Measurements from ENCODE around the gene PTPRZ1.

PTPRZ1 gene

DNA sequence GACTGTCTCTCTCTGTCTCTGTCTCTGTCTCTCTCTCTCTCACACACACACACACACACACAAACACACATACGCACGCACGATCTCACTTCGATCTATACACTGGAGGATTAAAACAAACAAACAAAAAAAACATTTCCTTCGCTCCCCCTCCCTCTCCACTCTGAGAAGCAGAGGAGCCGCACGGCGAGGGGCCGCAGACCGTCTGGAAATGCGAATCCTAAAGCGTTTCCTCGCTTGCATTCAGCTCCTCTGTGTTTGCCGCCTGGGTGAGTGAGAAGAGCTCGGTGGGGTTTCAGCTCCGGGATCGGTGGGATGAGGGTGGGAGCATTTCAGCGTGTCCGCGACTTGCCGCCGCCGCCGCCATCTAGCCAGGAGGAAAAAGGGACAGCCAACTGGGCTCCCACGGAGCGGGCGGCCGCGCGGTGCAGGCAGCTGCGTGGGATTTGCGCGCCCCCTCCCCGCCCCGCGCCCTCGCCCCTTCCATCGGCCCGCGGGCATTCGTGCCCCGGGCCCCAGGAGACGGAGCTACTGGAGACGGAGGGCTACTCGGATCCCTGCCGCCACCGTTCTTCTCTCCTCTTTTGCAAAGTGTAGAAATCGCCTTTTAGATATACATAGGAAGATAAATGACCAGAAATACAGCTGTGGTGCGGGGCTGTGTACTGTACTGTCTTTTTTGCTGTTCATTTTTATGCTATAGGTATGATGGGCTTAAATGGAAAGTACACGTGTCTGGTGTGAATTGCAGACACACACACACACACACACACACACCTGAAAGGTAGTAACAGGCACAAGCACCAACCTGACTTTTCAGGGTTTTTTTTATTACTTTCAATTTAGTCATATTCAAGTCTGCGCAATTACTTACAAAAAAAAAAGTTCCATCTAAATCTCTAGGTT is 581 bp downstream of the PTPRZ1 start:
- Histone ChIP-seq H3K9ac (ENCODE audit: low read length) (peak overlapping the region; percentile 76), H3K4me1 (ENCODE audit: control insufficient read depth, insufficient read depth, low read length) (peaks cover 10% of the 10 kb centered on the region), H3K9me3 (ENCODE audit: control insufficient read depth, low read length) (no peaks in the 10 kb centered on the region), H3K4me3 (ENCODE audit: low read length) (peak overlapping the region; percentile 90), H3K27me3 (replicated peaks; ENCODE audit: control insufficient read depth, insufficient read depth, low read length) (peaks cover 7% of the 10 kb centered on the region), H3K36me3 (ENCODE audit: control insufficient read depth, insufficient read depth, low read length, severe bottlenecking) (no peaks in the 10 kb centered on the region)
- peak; percentile 46 for DNase-seq (ENCODE audit: low read depth)

DNA sequence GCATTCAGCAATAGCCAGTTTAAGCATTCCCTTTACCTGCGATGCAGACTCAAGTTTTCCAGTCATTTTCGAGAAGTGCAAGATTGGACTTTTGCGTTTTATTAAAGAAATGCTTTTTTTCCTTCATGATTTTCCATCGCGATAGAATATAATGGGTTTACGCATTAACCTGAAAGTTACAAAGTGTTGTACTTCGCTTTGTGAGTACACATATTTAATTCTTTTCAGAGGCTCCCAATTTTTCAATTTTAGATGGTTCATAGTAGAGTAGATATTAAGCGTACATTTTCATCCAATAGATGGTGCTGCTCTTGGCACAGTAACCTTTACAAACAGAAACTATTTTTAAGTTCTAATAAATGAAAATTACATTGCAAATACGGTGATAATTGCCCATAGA is 1.3 kb downstream of the PTPRZ1 start:
- H3K36me3 ChIP-seq (ENCODE audit: control insufficient read depth, insufficient read depth, low read length, severe bottlenecking) = no peaks in the 10 kb centered on the region
- no peaks in the 10 kb centered on the region for H3K9me3 ChIP-seq (ENCODE audit: control insufficient read depth, low read length)
- H3K4me1 ChIP-seq (ENCODE audit: control insufficient read depth, insufficient read depth, low read length) = peaks cover 10% of the 10 kb centered on the region
- H3K4me3 ChIP-seq (ENCODE audit: low read length) = peak overlapping the region; percentile 90
- DNase-seq (ENCODE audit: low read depth) = no peak
- H3K27me3 ChIP-seq (replicated peaks; ENCODE audit: control insufficient read depth, insufficient read depth, low read length) = peaks cover 7% of the 10 kb centered on the region
- H3K9ac ChIP-seq (ENCODE audit: low read length) = no peak overlapping the region

DNA sequence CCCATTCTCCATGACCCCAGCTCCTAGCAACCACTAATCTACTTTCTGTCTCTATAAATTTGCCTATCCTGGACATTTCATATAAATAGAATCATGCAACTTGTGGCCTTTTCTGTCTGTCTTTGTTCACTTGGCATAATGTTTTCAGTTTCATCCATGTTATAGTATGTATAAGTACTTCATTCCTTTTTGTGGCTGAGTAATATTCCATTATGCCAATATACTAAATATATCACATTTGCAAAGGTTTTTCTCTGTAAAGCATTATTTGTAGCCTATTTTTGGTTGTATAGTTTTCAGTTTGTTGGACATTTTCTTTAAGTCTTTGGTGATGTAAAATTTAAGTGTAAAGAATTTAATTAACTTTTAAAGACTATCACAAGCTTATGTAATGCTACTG is 2.2 kb downstream of the PTPRZ1 start:
- H3K9ac ChIP-seq (ENCODE audit: low read length) = no peak overlapping the region
- peaks cover 10% of the 10 kb centered on the region for H3K4me1 ChIP-seq (ENCODE audit: control insufficient read depth, insufficient read depth, low read length)
- no peak for DNase-seq (ENCODE audit: low read depth)
- H3K9me3 ChIP-seq (ENCODE audit: control insufficient read depth, low read length) = no peaks in the 10 kb centered on the region
- H3K27me3 ChIP-seq (replicated peaks; ENCODE audit: control insufficient read depth, insufficient read depth, low read length) = peaks cover 7% of the 10 kb centered on the region
- no peaks in the 10 kb centered on the region for H3K36me3 ChIP-seq (ENCODE audit: control insufficient read depth, insufficient read depth, low read length, severe bottlenecking)
- H3K4me3 ChIP-seq (ENCODE audit: low read length) = no peak overlapping the region

DNA sequence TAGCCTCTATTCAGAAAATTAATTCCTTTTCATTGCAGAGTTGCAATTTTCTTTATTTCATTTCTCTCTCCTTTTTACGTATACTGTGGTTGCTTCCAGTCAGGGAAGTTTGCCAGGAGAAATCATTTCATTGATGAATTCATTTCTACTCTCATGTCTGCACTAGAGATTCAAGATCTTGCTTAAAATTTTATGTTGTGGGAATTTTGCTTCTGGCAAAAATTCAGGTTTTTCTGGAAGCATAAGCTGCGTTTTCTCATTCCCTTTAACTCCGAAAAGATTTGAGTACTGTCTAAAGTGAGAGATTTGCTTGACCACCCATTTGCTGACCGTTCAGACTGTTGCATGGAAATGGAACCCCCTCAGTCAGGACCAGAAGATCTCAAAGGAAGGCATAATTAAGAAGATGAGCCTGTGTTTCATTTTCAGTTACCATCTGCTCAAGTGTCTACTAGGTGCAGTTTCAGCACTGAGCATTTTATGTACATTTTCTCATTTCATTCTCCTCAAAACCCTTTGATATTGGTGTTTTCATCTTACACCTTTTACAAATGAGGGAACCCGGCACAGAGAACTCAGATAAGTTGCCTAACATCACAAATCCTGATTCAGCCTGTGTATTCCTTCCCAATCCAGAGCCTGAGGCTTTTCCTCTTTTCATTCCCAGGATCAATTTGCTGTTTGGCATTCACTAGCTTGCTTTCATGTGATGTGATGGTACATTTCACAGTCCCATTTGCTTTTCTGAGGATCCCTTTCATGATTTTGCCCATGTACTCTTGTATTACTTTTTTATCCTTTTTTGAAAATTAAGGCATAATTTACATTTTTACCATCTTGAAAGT is 3.9 kb downstream of the PTPRZ1 start:
- peaks cover 10% of the 10 kb centered on the region for H3K4me1 ChIP-seq (ENCODE audit: control insufficient read depth, insufficient read depth, low read length)
- no peak overlapping the region for H3K9ac ChIP-seq (ENCODE audit: low read length)
- no peak overlapping the region for H3K4me3 ChIP-seq (ENCODE audit: low read length)
- no peaks in the 10 kb centered on the region for H3K36me3 ChIP-seq (ENCODE audit: control insufficient read depth, insufficient read depth, low read length, severe bottlenecking)
- no peak for DNase-seq (ENCODE audit: low read depth)
- H3K9me3 ChIP-seq (ENCODE audit: control insufficient read depth, low read length) = no peaks in the 10 kb centered on the region
- H3K27me3 ChIP-seq (replicated peaks; ENCODE audit: control insufficient read depth, insufficient read depth, low read length) = peaks cover 7% of the 10 kb centered on the region

DNA sequence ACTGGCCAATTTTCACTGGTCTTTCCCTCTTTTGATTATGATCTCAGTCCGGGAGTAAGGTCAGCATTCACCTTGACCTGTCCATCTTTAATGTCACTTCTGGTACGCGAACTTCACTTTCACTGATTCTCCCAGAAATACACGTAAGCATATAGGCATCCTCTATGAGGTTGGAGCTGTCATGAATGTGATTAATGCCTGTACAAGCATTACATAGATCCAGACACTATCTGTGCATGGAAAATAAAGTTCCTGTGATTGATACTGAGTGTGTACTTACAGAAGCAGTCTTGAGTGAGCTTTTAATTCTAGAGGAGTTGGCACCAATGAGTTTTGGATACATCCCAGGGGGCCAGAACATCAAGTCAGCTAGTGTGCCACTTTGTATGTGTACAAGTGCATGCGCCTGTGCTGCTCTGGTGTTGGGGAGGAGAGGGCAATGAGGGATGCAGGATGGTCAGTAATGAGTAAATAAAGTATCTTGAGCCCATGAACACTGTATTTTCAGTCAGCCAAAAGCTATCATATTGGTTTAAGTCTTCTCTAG is 6.0 kb downstream of the PTPRZ1 start:
- no peak for DNase-seq (ENCODE audit: low read depth)
- H3K9ac ChIP-seq (ENCODE audit: low read length) = no peak overlapping the region
- H3K27me3 ChIP-seq (replicated peaks; ENCODE audit: control insufficient read depth, insufficient read depth, low read length) = peaks cover 4% of the 10 kb centered on the region
- H3K4me3 ChIP-seq (ENCODE audit: low read length) = no peak overlapping the region
- H3K4me1 ChIP-seq (ENCODE audit: control insufficient read depth, insufficient read depth, low read length) = peaks cover 7% of the 10 kb centered on the region
- H3K36me3 ChIP-seq (ENCODE audit: control insufficient read depth, insufficient read depth, low read length, severe bottlenecking) = no peaks in the 10 kb centered on the region
- H3K9me3 ChIP-seq (ENCODE audit: control insufficient read depth, low read length) = no peaks in the 10 kb centered on the region

DNA sequence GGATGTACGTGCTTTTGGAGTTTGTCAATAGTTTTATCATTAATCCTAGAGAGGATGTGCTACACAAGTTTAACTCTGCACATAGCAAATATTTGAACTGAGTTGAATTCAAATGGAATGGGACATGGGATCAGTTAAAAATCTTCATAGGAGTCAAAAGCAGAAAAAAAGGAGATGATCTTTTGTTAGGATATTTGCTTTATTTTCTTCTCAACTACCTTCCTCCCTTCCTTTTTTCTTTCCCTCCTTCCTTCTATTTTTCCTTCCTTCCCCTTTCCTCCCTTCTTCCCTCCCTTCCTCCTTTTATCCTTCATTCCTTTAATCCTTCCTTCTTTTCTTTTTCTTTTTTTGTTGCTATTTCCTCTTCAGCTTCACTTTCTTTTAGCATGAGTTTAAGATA is 6.6 kb downstream of the PTPRZ1 start:
- peaks cover 2% of the 10 kb centered on the region for H3K4me1 ChIP-seq (ENCODE audit: control insufficient read depth, insufficient read depth, low read length)
- H3K9me3 ChIP-seq (ENCODE audit: control insufficient read depth, low read length) = no peaks in the 10 kb centered on the region
- H3K4me3 ChIP-seq (ENCODE audit: low read length) = no peak overlapping the region
- no peak for DNase-seq (ENCODE audit: low read depth)
- H3K9ac ChIP-seq (ENCODE audit: low read length) = no peak overlapping the region
- no peaks in the 10 kb centered on the region for H3K36me3 ChIP-seq (ENCODE audit: control insufficient read depth, insufficient read depth, low read length, severe bottlenecking)
- H3K27me3 ChIP-seq (replicated peaks; ENCODE audit: control insufficient read depth, insufficient read depth, low read length) = no peaks in the 10 kb centered on the region

DNA sequence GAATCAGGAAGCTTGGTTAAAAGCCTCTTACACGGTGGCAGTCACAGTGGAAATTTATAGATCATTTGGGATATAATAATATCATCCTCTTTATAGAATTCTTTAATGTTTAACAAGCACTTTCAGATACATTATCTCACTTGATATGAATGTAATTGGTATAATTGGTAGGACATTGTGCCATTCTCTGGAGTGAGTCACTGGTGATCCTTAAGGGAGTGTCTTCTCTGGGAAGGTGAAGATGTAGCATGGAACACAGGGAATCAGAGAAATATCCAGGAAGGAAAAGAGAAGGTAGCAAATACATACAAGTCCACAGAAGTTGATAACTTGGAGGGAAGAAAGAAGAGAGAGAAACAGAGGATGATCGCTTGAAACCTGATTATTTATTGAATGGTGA is 9.8 kb downstream of the PTPRZ1 start:
- DNase-seq (ENCODE audit: low read depth) = no peak
- no peaks in the 10 kb centered on the region for H3K4me1 ChIP-seq (ENCODE audit: control insufficient read depth, insufficient read depth, low read length)
- H3K9ac ChIP-seq (ENCODE audit: low read length) = no peak overlapping the region
- H3K9me3 ChIP-seq (ENCODE audit: control insufficient read depth, low read length) = no peaks in the 10 kb centered on the region
- H3K4me3 ChIP-seq (ENCODE audit: low read length) = no peak overlapping the region
- no peaks in the 10 kb centered on the region for H3K27me3 ChIP-seq (replicated peaks; ENCODE audit: control insufficient read depth, insufficient read depth, low read length)
- no peaks in the 10 kb centered on the region for H3K36me3 ChIP-seq (ENCODE audit: control insufficient read depth, insufficient read depth, low read length, severe bottlenecking)

DNA sequence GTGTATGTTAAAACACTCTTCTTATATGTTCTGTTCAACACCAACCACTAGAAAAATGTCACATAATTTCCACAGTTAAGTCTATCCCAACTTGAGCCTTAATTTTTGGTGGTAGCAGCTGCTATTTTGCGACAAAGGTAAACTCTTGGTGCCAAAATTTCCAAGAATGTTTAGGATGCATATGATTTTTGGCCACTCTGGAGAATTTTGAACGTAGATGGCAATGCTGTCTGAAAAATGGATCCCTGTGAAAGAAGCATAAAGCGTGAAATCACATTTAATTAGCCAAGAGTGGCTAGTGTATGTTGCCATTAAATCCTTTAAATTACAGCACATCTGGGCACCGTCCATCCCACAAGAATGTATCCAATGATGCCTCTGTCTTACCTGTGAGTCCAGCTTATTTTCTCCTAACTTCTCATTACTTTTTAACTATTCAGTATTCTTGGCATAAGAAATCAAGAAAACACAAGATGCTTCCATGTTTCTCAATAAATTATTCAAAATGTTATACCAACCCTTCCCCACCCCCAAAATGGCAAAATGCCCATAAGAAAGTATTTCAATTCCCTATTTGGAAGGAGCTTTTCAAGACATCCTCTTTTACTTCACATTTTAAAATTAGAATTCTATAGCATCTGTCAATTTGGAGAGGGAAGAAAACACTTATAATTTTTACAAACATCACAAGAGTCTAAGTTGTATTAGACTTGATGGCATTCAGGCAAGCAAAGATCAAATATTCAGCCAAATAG is 12.4 kb downstream of the PTPRZ1 start:
- Histone ChIP-seq H3K9ac (ENCODE audit: low read length) (no peak overlapping the region), H3K27me3 (replicated peaks; ENCODE audit: control insufficient read depth, insufficient read depth, low read length) (no peaks in the 10 kb centered on the region), H3K4me3 (ENCODE audit: low read length) (no peak overlapping the region), H3K36me3 (ENCODE audit: control insufficient read depth, insufficient read depth, low read length, severe bottlenecking) (no peaks in the 10 kb centered on the region), H3K9me3 (ENCODE audit: control insufficient read depth, low read length) (no peaks in the 10 kb centered on the region), H3K4me1 (ENCODE audit: control insufficient read depth, insufficient read depth, low read length) (no peaks in the 10 kb centered on the region)
- no peak for DNase-seq (ENCODE audit: low read depth)

DNA sequence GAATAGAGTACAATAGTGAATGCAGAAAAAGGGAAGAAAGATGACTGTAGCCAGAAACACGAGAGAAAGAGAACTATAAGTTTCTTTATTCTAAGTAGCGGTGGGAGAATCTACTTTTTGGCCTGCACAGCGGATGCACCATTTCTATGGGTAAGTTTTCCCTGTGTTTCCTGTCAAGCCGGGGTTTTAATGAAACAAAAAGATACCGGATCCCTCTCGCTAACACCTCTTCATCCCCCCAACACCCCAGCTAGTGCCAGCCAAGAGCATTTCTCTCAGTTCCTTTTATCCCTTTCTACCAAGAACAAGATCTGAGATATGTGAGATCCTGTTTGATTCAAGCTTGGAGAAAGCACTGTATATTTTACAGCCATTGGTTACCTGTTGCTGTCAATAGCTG is 14.7 kb downstream of the PTPRZ1 start:
- no peak overlapping the region for H3K9ac ChIP-seq (ENCODE audit: low read length)
- H3K4me1 ChIP-seq (ENCODE audit: control insufficient read depth, insufficient read depth, low read length) = no peaks in the 10 kb centered on the region
- no peaks in the 10 kb centered on the region for H3K36me3 ChIP-seq (ENCODE audit: control insufficient read depth, insufficient read depth, low read length, severe bottlenecking)
- no peaks in the 10 kb centered on the region for H3K9me3 ChIP-seq (ENCODE audit: control insufficient read depth, low read length)
- H3K4me3 ChIP-seq (ENCODE audit: low read length) = no peak overlapping the region
- DNase-seq (ENCODE audit: low read depth) = no peak
- no peaks in the 10 kb centered on the region for H3K27me3 ChIP-seq (replicated peaks; ENCODE audit: control insufficient read depth, insufficient read depth, low read length)

DNA sequence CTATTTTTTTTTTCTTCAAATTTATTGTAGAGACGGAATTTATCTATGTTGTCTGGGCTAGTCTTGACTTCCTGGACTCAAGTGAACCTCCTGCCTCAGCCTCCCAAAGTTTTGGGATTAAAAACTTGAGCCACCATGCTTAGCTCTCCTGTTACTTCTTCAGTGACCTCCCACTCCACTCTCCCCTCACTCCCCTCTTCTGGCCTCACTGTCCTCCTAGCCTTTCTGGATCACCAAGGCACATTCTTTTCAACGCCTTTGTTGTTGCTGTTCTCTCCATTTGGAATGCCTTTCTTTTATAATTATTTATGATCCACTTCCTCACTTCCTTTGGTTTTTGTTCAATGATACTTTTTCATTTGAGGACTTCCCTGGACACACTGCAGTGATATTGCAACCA is 17.9 kb downstream of the PTPRZ1 start:
- no peaks in the 10 kb centered on the region for H3K36me3 ChIP-seq (ENCODE audit: control insufficient read depth, insufficient read depth, low read length, severe bottlenecking)
- no peak overlapping the region for H3K9ac ChIP-seq (ENCODE audit: low read length)
- no peaks in the 10 kb centered on the region for H3K9me3 ChIP-seq (ENCODE audit: control insufficient read depth, low read length)
- no peak overlapping the region for H3K4me3 ChIP-seq (ENCODE audit: low read length)
- H3K4me1 ChIP-seq (ENCODE audit: control insufficient read depth, insufficient read depth, low read length) = no peaks in the 10 kb centered on the region
- DNase-seq (ENCODE audit: low read depth) = no peak
- H3K27me3 ChIP-seq (replicated peaks; ENCODE audit: control insufficient read depth, insufficient read depth, low read length) = no peaks in the 10 kb centered on the region

DNA sequence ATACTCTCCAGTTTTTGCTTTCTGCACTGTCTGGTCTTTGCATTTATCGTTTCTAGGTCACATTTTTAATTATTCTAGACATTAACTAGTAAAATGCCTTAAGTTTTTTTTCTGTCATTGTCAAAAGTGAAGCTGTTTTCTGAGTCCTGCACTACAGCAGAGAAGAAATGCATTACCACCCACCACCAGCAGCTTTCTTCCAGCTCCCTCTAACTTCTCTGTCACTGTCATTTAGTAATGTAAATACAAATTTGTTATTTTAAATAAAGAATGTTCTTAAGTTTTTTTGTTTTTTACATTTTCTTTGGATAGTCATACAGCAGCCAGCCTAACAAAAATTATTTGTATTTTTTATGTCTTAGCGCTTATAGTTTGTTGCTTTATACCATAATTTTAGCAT is 18.8 kb downstream of the PTPRZ1 start:
- H3K36me3 ChIP-seq (ENCODE audit: control insufficient read depth, insufficient read depth, low read length, severe bottlenecking) = no peaks in the 10 kb centered on the region
- no peak for DNase-seq (ENCODE audit: low read depth)
- H3K4me3 ChIP-seq (ENCODE audit: low read length) = no peak overlapping the region
- H3K4me1 ChIP-seq (ENCODE audit: control insufficient read depth, insufficient read depth, low read length) = no peaks in the 10 kb centered on the region
- H3K9me3 ChIP-seq (ENCODE audit: control insufficient read depth, low read length) = no peaks in the 10 kb centered on the region
- H3K9ac ChIP-seq (ENCODE audit: low read length) = no peak overlapping the region
- no peaks in the 10 kb centered on the region for H3K27me3 ChIP-seq (replicated peaks; ENCODE audit: control insufficient read depth, insufficient read depth, low read length)

Data from adipocyte (in vitro differentiated cells).